ENCODE data around the gene CPA1. TPM values are rescaled to one million over a fixed set of nuclear protein-coding genes. Genes with fewer than 3 reads are reported as not detected.
A peak's percentile ranks its signal among the peaks of the same experiment; 100 is the strongest.

Gene CPA1
- total RNA-seq, 1 donor from 2014 or later = 0.41 TPM

DNA sequence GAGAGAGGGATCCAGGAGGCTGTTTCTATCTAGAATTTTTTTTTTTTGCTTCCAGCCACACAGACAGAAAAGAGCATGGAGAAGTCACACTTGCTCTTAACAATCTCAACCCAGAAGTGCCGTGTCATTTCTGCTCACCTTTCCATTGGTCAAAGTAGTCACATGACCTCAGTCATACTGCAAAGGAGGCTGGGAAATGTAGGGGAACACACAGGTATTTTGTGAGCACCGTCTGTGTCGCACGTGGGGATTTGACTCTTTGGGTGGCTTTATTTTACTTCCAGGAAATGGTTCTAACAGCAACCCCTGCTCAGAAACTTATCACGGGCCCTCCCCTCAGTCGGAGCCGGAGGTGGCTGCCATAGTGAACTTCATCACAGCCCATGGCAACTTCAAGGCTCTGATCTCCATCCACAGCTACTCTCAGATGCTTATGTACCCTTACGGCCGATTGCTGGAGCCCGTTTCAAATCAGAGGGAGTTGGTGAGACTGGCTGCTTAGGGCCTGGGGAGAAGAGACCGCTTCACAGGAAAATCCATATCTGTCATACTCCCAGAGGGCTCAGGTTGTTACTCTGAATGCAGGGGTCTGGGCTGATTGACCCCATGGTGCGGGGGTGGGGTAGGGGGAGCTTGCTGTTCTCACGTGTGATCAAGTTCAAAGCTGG, 13.1 kb upstream of the CPA1 start:
- H3K27me3 Mint-ChIP-seq = no peaks in the 10 kb centered on the region
- H3K27ac Mint-ChIP-seq = peak overlapping the region; percentile 63
- DNase-seq (ENCODE audit: extremely low spot score, unreplicated experiment) = no peak
- peaks cover 3% of the 10 kb centered on the region for H3K36me3 Mint-ChIP-seq
- TF ChIP-seq, protein P1, sequence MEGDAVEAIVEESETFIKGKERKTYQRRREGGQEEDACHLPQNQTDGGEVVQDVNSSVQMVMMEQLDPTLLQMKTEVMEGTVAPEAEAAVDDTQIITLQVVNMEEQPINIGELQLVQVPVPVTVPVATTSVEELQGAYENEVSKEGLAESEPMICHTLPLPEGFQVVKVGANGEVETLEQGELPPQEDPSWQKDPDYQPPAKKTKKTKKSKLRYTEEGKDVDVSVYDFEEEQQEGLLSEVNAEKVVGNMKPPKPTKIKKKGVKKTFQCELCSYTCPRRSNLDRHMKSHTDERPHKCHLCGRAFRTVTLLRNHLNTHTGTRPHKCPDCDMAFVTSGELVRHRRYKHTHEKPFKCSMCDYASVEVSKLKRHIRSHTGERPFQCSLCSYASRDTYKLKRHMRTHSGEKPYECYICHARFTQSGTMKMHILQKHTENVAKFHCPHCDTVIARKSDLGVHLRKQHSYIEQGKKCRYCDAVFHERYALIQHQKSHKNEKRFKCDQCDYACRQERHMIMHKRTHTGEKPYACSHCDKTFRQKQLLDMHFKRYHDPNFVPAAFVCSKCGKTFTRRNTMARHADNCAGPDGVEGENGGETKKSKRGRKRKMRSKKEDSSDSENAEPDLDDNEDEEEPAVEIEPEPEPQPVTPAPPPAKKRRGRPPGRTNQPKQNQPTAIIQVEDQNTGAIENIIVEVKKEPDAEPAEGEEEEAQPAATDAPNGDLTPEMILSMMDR (conservative IDR thresholded peaks at IDR 0.05) = no peak
- H3K4me3 Mint-ChIP-seq = no peak overlapping the region
- peaks cover 59% of the 10 kb centered on the region for H3K4me1 Mint-ChIP-seq (ENCODE audit: unreplicated experiment)
- H3K9me3 Mint-ChIP-seq = no peaks in the 10 kb centered on the region

DNA sequence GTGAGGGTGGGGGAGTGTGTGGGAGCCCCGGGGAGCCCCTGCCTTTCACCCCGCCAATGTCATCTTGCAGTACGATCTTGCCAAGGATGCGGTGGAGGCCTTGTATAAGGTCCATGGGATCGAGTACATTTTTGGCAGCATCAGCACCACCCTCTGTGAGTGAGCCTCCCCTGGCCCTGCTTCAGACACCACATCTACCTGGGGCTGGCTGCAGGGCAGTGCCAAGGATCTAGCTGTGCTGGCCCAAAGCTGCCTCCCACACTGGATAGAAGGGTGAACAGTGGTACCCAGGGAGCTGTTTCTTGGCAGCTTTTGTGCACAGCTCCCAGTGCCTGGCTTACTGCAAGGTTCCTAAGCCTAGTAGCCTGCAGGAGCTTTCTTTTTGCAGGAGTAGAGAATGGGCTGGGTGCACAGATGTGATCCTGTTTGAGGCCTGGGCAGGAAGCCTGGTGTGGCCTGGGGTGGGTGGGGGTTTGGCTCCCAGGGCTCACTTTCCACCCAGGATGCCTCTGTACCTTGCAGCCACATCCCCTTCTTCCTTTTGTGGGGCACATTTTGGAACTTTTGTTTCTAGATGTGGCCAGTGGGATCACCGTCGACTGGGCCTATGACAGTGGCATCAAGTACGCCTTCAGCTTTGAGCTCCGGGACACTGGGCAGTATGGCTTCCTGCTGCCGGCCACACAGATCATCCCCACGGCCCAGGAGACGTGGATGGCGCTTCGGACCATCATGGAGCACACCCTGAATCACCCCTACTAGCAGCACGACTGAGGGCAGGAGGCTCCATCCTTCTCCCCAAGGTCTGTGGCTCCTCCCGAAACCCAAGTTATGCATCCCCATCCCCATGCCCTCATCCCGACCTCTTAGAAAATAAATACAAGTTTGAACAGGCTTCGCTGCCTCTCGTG, 12.2 kb upstream of the CPA1 start:
- DNase-seq (ENCODE audit: extremely low spot score, unreplicated experiment) = no peak
- no peaks in the 10 kb centered on the region for H3K9me3 Mint-ChIP-seq
- peaks cover 3% of the 10 kb centered on the region for H3K36me3 Mint-ChIP-seq
- H3K4me3 Mint-ChIP-seq = no peak overlapping the region
- no peaks in the 10 kb centered on the region for H3K27me3 Mint-ChIP-seq
- peaks cover 67% of the 10 kb centered on the region for H3K4me1 Mint-ChIP-seq (ENCODE audit: unreplicated experiment)
- TF ChIP-seq, protein P1 (conservative IDR thresholded peaks at IDR 0.05) = no peak
- peak overlapping the region; percentile 42 for H3K27ac Mint-ChIP-seq

DNA sequence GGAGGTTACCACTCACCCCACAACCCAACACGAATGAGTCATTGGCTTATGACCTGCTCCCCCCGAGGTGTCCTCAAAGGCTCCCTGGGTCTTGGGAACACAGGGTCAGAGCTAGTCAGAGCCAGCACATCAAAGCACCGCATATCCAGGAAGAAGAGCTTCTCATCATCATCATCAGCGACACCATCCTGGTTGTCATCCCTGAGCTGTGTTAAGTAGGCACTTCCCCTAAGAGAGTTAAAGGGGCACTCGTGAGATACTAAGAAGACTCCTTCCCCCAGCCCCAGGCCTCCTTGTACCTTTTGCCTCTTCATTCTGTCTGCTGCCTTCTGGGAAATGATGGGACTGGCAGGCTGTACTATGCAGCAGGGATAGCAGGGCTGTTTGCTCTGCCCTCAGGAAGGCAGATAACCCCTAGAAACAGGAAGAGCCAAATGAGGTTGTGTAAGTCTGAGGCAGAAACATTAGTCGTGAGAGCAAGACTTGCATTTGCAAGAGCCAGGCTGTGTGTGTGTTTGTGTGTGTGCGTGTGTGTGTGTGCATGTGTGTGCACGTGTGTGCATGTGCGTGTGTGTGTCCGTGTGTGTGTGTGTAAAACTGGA, 11.1 kb upstream of the CPA1 start:
- H3K4me1 Mint-ChIP-seq (ENCODE audit: unreplicated experiment) = peaks cover 70% of the 10 kb centered on the region
- no peaks in the 10 kb centered on the region for H3K9me3 Mint-ChIP-seq
- peak overlapping the region; percentile 42 for H3K27ac Mint-ChIP-seq

DNA sequence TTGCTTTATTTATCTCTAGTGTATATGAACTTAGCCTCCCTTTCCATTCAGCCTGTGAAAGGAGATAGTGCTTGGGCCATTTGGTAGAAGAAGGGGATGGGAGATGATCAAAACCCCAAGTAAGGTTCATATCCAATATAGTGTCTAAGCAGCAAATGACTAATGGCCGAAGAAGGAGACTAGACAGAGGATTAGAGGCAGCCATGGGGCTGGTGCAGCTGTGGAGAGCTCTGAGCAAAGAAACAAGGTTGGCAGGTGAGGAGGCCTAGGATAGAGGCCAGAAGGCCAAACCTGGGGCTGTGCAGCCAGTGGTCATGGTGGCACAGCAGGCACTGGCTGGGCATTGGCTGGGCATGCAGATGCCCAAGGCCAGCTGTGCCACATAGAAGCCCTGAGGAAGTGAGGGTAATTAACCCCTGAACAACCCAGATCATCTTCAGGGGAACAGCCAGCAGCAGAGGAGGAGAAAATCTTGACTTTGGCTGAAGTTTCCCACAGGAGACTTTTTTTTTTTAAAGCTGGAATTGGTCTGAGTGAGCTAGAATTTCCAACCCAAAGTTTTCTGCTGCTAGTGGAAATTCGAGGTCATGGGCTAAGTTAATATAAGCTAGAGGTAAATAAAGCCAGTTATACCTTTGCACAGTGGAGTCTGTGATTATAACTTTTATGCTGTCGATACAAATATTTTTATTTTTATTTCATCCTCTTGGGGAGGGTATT, 10.3 kb upstream of the CPA1 start:
- H3K27ac Mint-ChIP-seq = peak overlapping the region; percentile 42
- no peaks in the 10 kb centered on the region for H3K27me3 Mint-ChIP-seq
- peaks cover 72% of the 10 kb centered on the region for H3K4me1 Mint-ChIP-seq (ENCODE audit: unreplicated experiment)
- no peak for DNase-seq (ENCODE audit: extremely low spot score, unreplicated experiment)
- peaks cover 3% of the 10 kb centered on the region for H3K36me3 Mint-ChIP-seq
- TF ChIP-seq, protein P1 (conservative IDR thresholded peaks at IDR 0.05) = no peak
- H3K4me3 Mint-ChIP-seq = peak overlapping the region; percentile 13
- no peaks in the 10 kb centered on the region for H3K9me3 Mint-ChIP-seq

More for the DNA sequence above, 11.1 kb upstream of the CPA1 start:
- Mint-ChIP-seq H3K4me3 (peak overlapping the region; percentile 13), H3K27me3 (no peaks in the 10 kb centered on the region), H3K36me3 (peaks cover 3% of the 10 kb centered on the region)
- DNase-seq (ENCODE audit: extremely low spot score, unreplicated experiment) = no peak
- TF ChIP-seq, protein P1 (conservative IDR thresholded peaks at IDR 0.05) = no peak

DNA sequence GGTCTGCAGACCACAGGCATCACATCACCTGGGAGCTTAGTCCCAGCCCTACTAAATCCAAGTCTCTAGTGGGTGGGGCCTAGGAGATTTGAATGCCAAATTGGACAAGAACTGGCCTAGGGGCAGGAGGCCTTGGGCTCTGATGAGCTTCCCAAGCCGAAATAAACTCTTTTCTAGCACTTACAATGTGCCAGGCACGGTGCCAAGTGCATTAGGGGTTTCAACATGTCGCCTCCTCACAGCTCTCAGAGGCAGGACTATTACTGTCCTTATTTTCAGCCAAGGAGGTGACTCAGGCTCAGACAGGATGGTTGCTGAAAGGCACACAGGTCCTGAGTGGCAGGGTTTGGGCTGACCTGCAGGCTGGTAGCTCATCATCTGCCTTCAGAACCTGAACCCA, 9.2 kb upstream of the CPA1 start:
- peaks cover under 1% of the 10 kb centered on the region for H3K9me3 Mint-ChIP-seq
- H3K4me3 Mint-ChIP-seq = no peak overlapping the region
- peaks cover 3% of the 10 kb centered on the region for H3K36me3 Mint-ChIP-seq
- no peaks in the 10 kb centered on the region for H3K27me3 Mint-ChIP-seq
- peaks cover 63% of the 10 kb centered on the region for H3K4me1 Mint-ChIP-seq (ENCODE audit: unreplicated experiment)
- no peak overlapping the region for H3K27ac Mint-ChIP-seq
- TF ChIP-seq, protein P1 (conservative IDR thresholded peaks at IDR 0.05) = no peak
- DNase-seq (ENCODE audit: extremely low spot score, unreplicated experiment) = no peak

Measured in type B pancreatic cell (in vitro differentiated cells).